22Rv1 (cell line): ENCODE data around the gene FN1.

Experiments
- H3K27ac ChIP-seq: fragments of 450-650 bp; 2 replicates; pipeline ENCODE4 v1.5.1; 2017
- ZFX ChIP-seq: fragments of 450-650 bp; IDR thresholded peaks from 2 replicates; pipeline ENCODE4 v1.6.1; 2017; ENCODE audit warnings: antibody characterized with exemption, borderline replicate concordance
- TF ChIP-seq, protein P1 (sequence below): fragments of 450-650 bp; IDR thresholded peaks from 2 replicates; pipeline ENCODE4 v1.5.1; 2017; ENCODE audit warnings: mild to moderate bottlenecking

FN1 gene

GRCh38 chr2:215439980-215440512 lies 4.2 kb upstream of the FN1 start:
- no peak for TF ChIP-seq ZFX
- TF ChIP-seq, protein P1, sequence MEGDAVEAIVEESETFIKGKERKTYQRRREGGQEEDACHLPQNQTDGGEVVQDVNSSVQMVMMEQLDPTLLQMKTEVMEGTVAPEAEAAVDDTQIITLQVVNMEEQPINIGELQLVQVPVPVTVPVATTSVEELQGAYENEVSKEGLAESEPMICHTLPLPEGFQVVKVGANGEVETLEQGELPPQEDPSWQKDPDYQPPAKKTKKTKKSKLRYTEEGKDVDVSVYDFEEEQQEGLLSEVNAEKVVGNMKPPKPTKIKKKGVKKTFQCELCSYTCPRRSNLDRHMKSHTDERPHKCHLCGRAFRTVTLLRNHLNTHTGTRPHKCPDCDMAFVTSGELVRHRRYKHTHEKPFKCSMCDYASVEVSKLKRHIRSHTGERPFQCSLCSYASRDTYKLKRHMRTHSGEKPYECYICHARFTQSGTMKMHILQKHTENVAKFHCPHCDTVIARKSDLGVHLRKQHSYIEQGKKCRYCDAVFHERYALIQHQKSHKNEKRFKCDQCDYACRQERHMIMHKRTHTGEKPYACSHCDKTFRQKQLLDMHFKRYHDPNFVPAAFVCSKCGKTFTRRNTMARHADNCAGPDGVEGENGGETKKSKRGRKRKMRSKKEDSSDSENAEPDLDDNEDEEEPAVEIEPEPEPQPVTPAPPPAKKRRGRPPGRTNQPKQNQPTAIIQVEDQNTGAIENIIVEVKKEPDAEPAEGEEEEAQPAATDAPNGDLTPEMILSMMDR, result no peak
- H3K27ac ChIP-seq, result no peak overlapping the region

DNA sequence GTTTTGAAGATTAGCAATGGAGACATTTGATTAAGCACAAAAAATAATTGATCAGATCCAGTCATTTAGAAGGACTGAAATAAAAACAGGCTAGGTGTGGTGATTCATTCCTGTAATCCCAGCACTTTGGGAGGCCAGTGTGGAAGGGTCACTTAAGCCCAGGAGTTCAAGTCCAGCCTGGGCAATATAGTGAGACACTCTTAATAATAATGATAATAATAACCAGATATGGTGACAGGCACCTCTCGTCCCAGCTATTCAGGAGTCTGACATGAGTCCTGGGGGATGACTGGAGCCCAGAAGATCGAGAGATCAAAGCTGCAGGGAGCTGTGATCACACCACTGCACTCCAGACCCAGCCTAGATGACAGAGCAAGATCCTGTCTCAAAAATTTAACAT lies 3.5 kb upstream of the FN1 start:
- H3K27ac ChIP-seq, result no peak overlapping the region
- TF ChIP-seq, protein P1, result no peak
- no peak for TF ChIP-seq ZFX

- H3K27ac ChIP-seq, result no peak overlapping the region
- no peak for TF ChIP-seq ZFX
- TF ChIP-seq, protein P1, result no peak
These were observed 1.7 kb upstream of the FN1 start for GRCh38 chr2:215437614-215438013.

DNA sequence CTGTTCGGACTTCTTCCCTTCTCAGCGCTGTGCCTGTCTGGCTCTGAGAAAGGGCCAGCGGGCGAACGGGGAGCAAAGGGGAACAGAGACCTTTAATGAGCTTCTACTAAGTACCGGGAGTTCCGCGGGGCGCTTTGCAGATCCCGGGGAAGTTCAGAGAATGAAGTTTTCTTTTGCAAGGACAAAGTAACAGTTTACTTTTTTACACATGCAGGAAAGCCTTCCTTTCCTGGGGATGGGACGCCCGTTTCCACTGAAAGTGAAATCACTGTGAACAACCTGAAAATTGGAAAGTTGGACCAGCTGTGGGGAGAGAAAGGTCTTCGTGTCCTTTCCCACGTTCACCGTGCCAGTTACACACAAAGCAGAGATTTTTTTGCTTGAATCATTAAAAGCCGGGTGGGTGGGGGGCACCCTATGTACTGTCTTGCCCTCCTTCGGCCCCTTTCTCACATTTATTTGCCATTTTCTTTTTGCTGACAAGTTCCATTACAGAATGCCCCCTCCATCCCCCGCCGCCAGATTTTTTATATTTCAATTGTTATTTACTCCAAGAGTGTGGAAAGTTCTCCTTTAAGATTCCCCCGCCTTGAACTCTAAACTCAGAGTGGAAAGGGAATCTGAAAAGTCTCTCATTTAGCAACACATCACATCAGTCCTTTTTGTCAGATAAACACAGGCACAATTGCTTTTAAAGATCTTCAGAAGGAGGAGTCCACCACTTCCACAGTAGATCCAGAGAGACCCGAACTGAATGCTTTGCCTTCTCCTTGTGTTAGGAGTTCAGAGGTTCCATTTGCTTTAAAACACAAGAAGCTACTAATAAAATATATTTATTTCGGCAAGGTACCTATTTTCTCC lies 1.1 kb upstream of the FN1 start:
- no peak overlapping the region for H3K27ac ChIP-seq
- TF ChIP-seq ZFX, result no peak
- TF ChIP-seq, protein P1, result no peak

DNA sequence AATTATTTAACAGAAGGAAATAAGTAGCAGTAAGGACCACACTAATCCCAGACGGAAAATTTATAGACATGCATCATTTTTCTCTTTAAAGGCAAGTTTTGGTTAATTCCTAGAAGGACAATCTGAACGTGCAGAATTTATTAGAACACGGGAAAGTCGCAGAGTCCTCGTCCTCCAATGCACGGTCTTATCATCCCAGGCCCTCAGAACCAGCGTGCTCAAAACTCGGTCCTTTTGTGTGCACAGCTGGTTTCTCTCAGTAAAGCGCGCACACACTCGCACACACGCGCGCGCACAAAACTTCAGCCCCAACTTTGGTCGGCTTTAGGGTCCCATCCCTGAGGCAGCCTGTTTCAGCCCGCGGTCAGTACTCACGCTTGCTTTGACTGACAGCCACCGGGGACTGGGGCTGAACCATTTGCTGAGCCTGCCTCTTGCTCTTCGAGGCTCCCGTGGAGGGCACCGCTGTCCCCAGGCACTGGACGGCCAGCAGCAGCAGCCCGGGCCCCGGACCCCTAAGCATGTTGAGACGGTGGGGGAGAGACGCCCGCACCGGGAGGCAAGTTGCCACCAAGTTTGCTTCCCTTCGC lies 493 bp downstream of the FN1 start:
- H3K27ac ChIP-seq, result no peak overlapping the region
- TF ChIP-seq ZFX, result no peak
- TF ChIP-seq, protein P1, result no peak

DNA sequence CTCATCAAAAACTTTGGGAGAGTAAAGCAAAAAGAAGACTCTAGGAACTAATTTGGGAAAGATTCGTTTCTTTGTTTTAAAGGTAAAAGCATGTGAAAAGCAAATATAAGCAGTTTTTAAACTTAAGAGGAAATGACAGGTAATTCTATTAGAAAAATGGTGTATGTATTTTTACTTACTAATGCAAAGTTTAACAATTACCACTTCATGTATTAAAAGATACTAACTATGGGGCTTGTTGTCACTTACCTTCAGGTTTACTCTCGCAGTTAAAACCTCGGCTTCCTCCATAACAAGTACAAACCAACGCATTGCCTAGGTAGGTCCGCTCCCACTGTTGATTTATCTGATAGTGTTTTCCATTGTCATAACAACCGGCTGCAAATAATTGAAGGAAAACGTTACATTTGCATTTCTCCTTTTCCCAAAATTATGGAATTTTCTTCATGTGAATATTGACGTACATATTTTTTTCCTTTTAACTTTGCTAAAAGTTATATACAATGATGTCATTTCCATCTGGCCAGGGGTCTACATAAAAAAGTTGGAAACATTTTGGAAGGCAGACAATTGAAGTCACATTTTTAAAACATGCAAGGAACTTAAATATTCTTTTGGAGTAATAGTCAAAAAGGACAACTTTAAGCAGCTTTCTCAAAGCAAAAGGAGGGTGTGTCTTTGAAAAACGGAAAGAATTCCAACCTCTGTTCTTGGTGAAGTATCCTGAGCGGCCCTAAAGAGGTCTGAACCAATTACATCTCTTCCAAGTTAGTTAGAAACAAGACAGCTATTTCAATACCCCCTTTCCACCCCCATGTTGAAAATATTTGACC lies 1.2 kb downstream of the FN1 start:
- TF ChIP-seq, protein P1, result no peak
- TF ChIP-seq ZFX, result no peak
- H3K27ac ChIP-seq, result no peak overlapping the region
